Stimulated activated naive B cell treated with anti-CD40 and anti-IgM and Interleukin-4, amounts not matched to agents 10 μg/mL and 1 μg/mL and 100 μg/mL, for 72 hours (primary cell): Measurements from ENCODE around the gene SPATS2.

Source experiments
- ATAC-seq, 2 donors: fragments of 150-1000 bp; cut with Tn5 transposase; replicated peaks; 2 replicates each; pipeline ENCODE4 v1.10.0; 2021; ENCODE audit warnings: moderate library complexity in 1 of 2
- DNase-seq: peaks from one replicate; pipeline ENCODE4 v3.0.0; 2021
- H3K27ac Mint-ChIP-seq: one replicate; pipeline ENCODE4 v1.8.0; 2022; ENCODE audit warnings: mild to moderate bottlenecking, mixed read lengths
- H3K27me3 Mint-ChIP-seq, 2 donors: one replicate each; pipeline ENCODE4 v1.8.0; 2022; ENCODE audit warnings: mixed read lengths in 2 of 2
- H3K36me3 Mint-ChIP-seq, 2 donors: one replicate each; pipeline ENCODE4 v1.8.0; 2022; ENCODE audit warnings: mixed read lengths in 2 of 2, mild to moderate bottlenecking in 1 of 2
- H3K4me1 Mint-ChIP-seq, 2 donors: one replicate each; pipeline ENCODE4 v1.8.0; 2022; ENCODE audit warnings: mixed read lengths in 2 of 2, mild to moderate bottlenecking in 1 of 2
- H3K4me3 Mint-ChIP-seq, 2 donors: one replicate each; pipeline ENCODE4 v1.8.0; 2022; ENCODE audit warnings: mild to moderate bottlenecking in 2 of 2, mixed read lengths in 2 of 2, moderate library complexity in 1 of 2
- H3K9me3 Mint-ChIP-seq, 2 donors: one replicate each; pipeline ENCODE4 v1.8.0; 2022; ENCODE audit warnings: mixed read lengths in 2 of 2, mild to moderate bottlenecking in 1 of 2

SPATS2 gene

DNA sequence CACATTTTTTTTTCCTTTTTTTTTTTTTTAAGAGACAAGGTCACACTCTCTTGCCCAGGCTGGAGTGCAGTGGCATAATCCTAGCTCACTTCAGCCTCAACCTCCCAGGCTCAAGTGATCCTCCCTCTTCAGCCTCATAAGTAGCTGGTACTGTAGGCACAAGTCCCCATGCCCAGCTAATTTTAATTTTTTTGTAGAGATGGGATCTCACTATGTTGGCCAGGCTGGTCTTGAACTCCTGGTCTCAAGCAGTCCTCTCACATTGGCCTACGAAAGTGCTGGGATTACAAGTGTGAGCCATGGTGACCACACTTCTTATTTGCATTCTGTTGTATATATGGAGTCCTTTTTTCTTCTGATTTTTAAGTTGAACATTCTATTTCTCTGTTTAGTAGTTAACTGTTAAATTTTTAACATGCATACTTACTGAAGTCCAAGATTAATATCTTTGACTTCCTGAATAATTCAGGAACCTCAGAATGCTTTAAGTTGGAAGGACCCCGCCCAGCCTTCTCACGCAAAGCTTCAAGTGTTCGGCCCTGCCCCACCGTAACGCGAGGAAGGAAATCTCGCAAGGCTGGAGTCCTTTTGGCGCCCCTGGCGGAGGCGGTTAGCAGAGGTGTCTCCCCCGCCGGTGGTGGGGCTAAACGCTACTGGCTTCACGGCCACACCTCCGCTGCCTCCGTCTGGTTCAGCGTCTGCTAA is 21.6 kb downstream of the SPATS2 start:
- peak; percentile 37 for DNase-seq
- Mint-ChIP-seq H3K4me3 (peak overlapping the region; percentile 42 to 52), H3K27ac (no peak overlapping the region)

DNA sequence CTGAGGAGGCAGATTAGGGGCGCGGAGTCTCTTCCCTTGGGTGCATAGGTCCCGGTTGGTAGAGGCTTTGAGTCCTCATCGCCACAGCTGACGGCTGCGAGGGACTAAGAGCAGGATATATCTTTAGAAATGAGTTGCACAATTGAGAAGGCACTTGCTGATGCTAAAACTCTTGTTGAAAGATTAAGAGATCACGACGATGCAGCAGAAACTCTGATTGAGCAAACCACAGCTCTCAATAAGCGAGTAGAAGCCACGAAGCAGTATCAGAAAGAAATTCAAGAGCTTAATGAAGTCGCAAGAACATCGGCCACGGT is 22.1 kb downstream of the SPATS2 start:
- ATAC-seq (no peak), DNase-seq (no peak)
- H3K4me1 Mint-ChIP-seq: peaks cover 0 to 9% of the 10 kb centered on the region in 2 donors
- H3K9me3 Mint-ChIP-seq: no peaks in the 10 kb centered on the region
- no peak overlapping the region for H3K27ac Mint-ChIP-seq
- no peaks in the 10 kb centered on the region for H3K27me3 Mint-ChIP-seq
- peaks cover 4 to 11% of the 10 kb centered on the region in 2 donors for H3K36me3 Mint-ChIP-seq
- peak overlapping the region; percentile 42 to 52 for H3K4me3 Mint-ChIP-seq

More for the DNA sequence above, 21.6 kb downstream of the SPATS2 start:
- Mint-ChIP-seq H3K4me1 (peaks cover 0 to 9% of the 10 kb centered on the region in 2 donors), H3K9me3 (no peaks in the 10 kb centered on the region), H3K36me3 (peaks cover 4 to 11% of the 10 kb centered on the region in 2 donors), H3K27me3 (no peaks in the 10 kb centered on the region)
- ATAC-seq: peak; percentile 88 to 93

DNA sequence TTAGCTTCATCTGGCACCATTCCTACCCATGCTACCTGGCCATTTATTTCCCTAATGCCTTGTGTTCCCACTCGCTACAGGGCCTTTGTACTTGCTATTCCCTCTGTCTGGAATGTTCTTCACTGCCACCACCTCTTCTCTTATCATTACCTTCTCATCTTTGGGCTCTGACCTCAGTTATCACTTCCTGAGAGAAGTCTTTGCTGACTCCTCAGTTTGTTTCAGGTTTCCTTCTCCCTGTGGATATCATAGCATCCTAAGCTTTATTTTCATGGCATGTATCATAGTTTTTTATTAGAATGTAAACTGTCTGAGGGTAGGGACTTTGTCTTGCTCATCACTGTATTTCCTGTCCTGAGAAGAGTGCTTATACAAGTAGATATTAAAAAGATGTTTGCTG is 29.7 kb downstream of the SPATS2 start:
- no peaks in the 10 kb centered on the region for H3K9me3 Mint-ChIP-seq
- peaks cover 2 to 5% of the 10 kb centered on the region in 2 donors for H3K36me3 Mint-ChIP-seq
- no peaks in the 10 kb centered on the region for H3K4me1 Mint-ChIP-seq
- H3K4me3 Mint-ChIP-seq: no peak overlapping the region
- no peak overlapping the region for H3K27ac Mint-ChIP-seq
- H3K27me3 Mint-ChIP-seq: no peaks in the 10 kb centered on the region
- ATAC-seq (no peak), DNase-seq (no peak)

DNA sequence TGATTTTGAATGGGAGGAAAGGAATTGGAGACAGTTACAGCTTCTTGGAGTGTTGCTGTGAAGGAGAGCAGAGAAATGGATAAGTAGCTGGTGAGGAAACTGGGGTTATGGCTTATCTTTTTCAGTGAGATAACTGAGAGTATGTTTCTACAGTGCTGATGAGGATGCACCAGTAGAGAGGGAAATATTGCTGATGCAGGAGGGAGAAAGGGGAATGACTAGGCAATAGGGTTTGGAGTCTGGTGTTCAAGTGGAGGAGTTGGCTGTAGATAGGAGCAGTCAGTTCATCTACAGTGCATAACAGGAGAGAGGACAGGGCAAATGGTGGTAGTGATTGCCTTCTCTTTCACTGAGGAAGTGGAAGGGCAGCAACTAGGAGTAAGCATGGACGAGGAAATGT is 33.0 kb downstream of the SPATS2 start:
- no peak overlapping the region for H3K27ac Mint-ChIP-seq
- no peak for DNase-seq
- no peak for ATAC-seq
- no peaks in the 10 kb centered on the region for H3K9me3 Mint-ChIP-seq
- H3K36me3 Mint-ChIP-seq: peaks cover 2 to 5% of the 10 kb centered on the region in 2 donors
- no peaks in the 10 kb centered on the region for H3K27me3 Mint-ChIP-seq
- H3K4me3 Mint-ChIP-seq: no peak overlapping the region
- no peaks in the 10 kb centered on the region for H3K4me1 Mint-ChIP-seq

DNA sequence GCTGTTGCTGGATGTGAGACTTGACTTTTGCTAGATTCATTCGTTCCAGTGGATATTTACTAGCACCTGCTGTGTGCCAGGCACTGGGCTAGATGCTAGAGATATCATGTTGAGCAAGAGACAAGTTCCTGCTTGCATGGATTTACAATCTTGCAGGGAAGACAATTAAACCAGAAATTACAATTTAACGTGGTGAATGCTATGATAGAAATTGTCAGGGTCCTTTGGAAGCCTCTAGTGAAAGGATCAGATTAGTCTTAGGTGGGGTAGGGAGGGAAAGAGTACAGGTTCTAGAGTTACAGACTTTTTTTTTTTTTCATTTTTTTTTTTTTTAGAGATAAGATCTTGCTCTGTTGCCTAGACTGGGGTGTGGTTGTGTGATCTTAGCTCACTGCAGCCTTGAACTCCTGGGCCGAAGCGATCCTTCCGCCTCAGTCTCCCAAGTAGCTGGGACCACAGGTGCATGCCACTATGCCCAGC is 36.7 kb downstream of the SPATS2 start:
- no peaks in the 10 kb centered on the region for H3K4me1 Mint-ChIP-seq
- no peak overlapping the region for H3K27ac Mint-ChIP-seq
- H3K27me3 Mint-ChIP-seq: no peaks in the 10 kb centered on the region
- DNase-seq (no peak), ATAC-seq (no peak)
- H3K4me3 Mint-ChIP-seq: no peak overlapping the region
- H3K36me3 Mint-ChIP-seq: peaks cover 3 to 5% of the 10 kb centered on the region in 2 donors
- no peaks in the 10 kb centered on the region for H3K9me3 Mint-ChIP-seq

DNA sequence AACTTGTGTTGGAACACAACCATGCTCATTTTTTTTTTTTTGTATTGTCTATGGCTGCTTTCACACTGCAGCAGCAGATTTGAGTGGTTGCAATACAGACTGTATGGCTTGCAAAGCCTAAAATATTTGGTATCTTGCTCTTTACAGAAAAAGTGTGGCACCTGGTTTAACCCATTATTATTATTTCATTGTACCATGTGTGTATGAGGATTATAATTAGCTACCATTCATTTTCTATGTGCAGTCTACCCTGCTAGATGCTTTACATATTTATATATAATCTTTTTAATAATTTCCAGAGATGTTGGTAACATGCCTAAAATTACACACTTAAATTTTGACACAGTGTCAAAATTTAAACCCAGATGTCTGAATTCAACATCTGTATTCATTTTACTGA is 37.7 kb downstream of the SPATS2 start:
- no peaks in the 10 kb centered on the region for H3K4me1 Mint-ChIP-seq
- no peaks in the 10 kb centered on the region for H3K27me3 Mint-ChIP-seq
- H3K4me3 Mint-ChIP-seq: no peak overlapping the region
- no peak overlapping the region for H3K27ac Mint-ChIP-seq
- H3K9me3 Mint-ChIP-seq: no peaks in the 10 kb centered on the region
- H3K36me3 Mint-ChIP-seq: peaks cover 3 to 9% of the 10 kb centered on the region in 2 donors
- ATAC-seq (no peak), DNase-seq (no peak)

DNA sequence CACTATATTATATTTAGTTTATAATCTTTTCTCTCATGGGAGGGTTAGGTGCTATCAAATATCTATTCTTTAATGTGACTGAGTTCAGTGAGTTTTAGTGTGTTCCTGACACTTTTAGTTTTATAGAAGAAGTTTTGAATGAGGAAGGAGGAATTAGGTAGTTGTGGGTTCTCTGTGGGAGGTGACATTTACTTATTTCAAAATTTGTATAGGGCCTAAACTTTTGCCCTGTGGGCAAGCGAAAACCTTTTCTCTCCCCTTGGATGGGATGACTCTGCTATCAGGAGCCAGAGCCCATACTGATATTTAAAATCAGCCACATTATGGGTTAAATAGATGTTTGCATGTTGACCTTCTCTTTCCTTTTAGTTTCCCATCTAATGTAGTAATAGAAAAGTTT is 43.6 kb downstream of the SPATS2 start:
- no peak for DNase-seq
- H3K9me3 Mint-ChIP-seq: no peaks in the 10 kb centered on the region
- peaks cover 7 to 13% of the 10 kb centered on the region in 2 donors for H3K4me1 Mint-ChIP-seq
- H3K4me3 Mint-ChIP-seq: peak overlapping the region in 1 of 2 donors; percentile 5
- ATAC-seq: peak; percentile 54 to 70
- no peaks in the 10 kb centered on the region for H3K27me3 Mint-ChIP-seq
- no peak overlapping the region for H3K27ac Mint-ChIP-seq
- peaks cover 3 to 9% of the 10 kb centered on the region in 2 donors for H3K36me3 Mint-ChIP-seq

DNA sequence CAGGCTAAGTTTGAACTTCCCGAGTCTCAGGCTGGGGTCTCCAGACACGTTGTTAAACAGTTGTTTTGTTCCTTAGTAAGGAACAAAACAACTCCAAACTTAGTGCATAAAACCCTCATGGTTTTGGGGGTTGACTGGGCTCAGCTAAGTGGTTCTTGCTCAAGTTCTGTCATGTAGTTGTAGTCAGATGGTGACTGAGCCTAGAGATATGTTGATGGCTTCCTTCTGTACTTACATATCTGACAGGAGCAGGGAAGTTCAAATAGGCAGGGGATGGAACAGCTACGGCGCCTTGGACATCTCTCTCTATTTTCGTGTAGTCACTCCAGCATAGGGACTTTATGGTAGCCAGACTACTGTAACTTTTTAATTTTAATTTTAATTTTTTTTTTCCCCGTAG is 45.7 kb downstream of the SPATS2 start:
- Mint-ChIP-seq H3K4me3 (no peak overlapping the region), H3K4me1 (peaks cover 7 to 13% of the 10 kb centered on the region in 2 donors), H3K27me3 (no peaks in the 10 kb centered on the region), H3K36me3 (peaks cover 0 to 6% of the 10 kb centered on the region in 2 donors), H3K27ac (no peak overlapping the region), H3K9me3 (no peaks in the 10 kb centered on the region)
- ATAC-seq (no peak), DNase-seq (no peak)

DNA sequence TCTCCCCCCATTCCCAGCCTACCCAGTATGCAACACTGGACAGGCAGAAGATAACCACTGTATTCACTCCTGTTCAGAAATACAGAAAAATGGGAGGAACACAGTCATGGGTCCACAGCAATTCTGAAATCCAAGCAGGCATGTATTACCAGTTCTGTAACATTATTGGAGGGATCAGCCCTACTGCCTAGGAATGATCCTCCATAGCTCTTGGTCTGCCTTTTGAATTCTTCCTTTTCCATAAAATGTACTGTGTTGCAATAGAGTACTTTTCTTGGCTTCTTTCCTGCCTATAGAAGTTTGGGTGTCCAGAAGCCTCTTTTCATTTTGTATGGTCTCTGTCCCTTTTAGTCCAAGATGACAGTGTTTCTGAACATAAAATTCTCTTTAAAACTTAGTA is 46.5 kb downstream of the SPATS2 start:
- Mint-ChIP-seq H3K36me3 (peaks cover 0 to 6% of the 10 kb centered on the region in 2 donors), H3K27me3 (no peaks in the 10 kb centered on the region), H3K27ac (no peak overlapping the region), H3K4me1 (peaks cover 7 to 13% of the 10 kb centered on the region in 2 donors), H3K4me3 (no peak overlapping the region), H3K9me3 (no peaks in the 10 kb centered on the region)
- no peak for ATAC-seq
- no peak for DNase-seq

DNA sequence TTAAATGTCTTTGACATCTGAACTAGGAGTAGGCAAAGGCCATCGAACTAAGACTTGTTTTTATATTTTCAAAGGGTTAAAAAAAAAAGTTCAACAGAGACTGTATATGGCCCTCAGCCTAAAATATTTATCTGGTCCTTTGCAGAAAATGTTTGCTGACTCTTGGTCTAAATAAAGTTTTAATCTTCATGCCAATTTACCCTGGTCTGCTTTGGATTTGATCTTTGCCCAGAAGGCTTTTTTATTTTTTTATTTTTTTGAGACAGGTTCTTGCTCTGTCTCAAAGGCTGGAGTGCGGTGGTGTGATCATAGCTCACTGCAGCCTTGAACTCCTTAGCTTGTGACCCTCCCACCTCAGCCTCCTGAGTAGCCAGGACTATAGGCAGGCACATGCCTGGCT is 47.1 kb downstream of the SPATS2 start:
- DNase-seq: no peak
- H3K4me1 Mint-ChIP-seq: peaks cover 7 to 13% of the 10 kb centered on the region in 2 donors
- ATAC-seq: no peak
- H3K9me3 Mint-ChIP-seq: no peaks in the 10 kb centered on the region
- H3K4me3 Mint-ChIP-seq: no peak overlapping the region
- peaks cover 0 to 3% of the 10 kb centered on the region in 2 donors for H3K36me3 Mint-ChIP-seq
- H3K27me3 Mint-ChIP-seq: no peaks in the 10 kb centered on the region
- no peak overlapping the region for H3K27ac Mint-ChIP-seq

DNA sequence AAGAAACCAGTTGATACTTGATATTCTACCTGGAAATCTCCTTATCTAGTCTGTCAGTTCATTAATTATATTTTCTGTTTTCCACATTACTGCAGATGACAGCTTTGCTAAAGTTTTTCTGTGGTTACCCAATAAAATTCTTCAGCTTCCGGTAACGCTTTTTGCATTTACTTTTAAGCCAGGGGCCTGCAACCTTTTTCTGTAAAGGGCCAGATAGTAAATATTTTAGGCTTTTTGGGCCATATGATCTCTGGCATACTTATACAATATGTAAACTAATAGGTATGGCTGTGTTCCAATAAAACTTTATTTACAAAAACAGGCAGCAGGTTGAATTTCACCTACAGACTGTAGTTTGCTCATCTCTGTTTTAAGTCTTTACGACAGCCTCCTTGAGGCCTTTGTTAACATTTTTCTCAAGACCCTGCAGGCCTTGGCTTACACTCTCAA is 48.3 kb downstream of the SPATS2 start:
- Mint-ChIP-seq H3K36me3 (no peaks in the 10 kb centered on the region), H3K27ac (no peak overlapping the region), H3K27me3 (no peaks in the 10 kb centered on the region), H3K9me3 (no peaks in the 10 kb centered on the region), H3K4me3 (no peak overlapping the region), H3K4me1 (peaks cover 4 to 8% of the 10 kb centered on the region in 2 donors)
- DNase-seq (no peak), ATAC-seq (no peak)

DNA sequence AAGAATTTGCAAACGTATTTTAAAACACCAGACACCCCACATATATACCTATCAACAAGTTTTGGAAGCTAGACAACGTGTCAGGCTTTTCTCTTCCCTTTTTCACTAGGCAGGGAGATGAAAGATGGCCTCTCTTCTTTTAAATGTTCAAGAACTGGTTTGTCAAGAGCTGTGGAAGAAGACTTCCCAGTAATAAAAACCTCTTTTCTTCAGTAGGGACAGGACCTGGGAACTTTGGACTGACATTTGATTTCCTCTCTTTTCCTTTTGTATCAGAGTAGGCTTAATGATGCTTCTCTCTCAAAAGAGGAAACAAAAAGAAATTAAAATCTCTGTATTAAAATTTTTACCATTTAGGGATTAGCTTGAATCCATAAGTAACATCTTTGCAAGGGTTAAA is 49.6 kb downstream of the SPATS2 start:
- no peak for ATAC-seq
- H3K4me3 Mint-ChIP-seq: no peak overlapping the region
- H3K9me3 Mint-ChIP-seq: no peaks in the 10 kb centered on the region
- H3K4me1 Mint-ChIP-seq: no peaks in the 10 kb centered on the region
- H3K27ac Mint-ChIP-seq: no peak overlapping the region
- no peak for DNase-seq
- H3K27me3 Mint-ChIP-seq: no peaks in the 10 kb centered on the region
- no peaks in the 10 kb centered on the region for H3K36me3 Mint-ChIP-seq

DNA sequence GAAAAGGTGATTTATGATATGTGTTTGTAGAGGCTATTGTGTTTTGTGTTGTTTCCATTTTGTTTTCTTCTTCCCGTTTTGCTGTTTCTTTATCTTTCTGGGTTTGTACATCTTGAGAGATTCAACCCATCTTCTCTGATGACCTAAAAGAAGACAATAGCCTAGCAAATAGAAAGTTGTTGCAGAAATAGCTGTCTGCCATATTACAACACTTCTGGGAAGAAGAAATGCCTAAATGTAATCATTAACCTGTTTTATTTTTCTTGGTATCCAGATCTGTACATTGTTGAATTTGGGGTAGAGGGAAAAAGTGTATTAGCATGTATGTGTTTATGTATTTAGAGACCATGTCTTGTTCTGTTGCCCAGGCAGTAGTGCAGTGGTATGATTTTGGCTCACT is 50.3 kb downstream of the SPATS2 start:
- H3K4me1 Mint-ChIP-seq: peaks cover 3 to 6% of the 10 kb centered on the region in 2 donors
- no peak for ATAC-seq
- no peak overlapping the region for H3K4me3 Mint-ChIP-seq
- no peaks in the 10 kb centered on the region for H3K9me3 Mint-ChIP-seq
- no peak overlapping the region for H3K27ac Mint-ChIP-seq
- H3K27me3 Mint-ChIP-seq: no peaks in the 10 kb centered on the region
- DNase-seq: no peak
- no peaks in the 10 kb centered on the region for H3K36me3 Mint-ChIP-seq

DNA sequence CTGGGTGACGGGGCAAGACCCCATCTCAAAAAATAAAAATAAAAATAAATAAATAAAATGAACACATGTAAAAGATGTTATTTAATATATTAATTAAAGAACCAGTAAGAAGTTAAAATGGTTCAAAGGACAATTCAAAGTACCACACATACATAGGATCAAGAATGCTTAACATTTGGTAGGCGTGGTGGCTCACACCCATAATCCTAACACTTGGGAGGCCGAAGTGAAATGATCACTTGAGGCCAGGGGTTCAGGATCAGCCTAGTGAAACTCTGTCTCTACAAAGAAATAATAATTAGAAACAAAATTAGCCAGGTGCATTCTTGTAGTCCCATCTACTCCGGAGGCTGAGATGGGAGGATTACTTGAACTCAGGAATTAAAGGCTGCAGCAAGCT is 53.3 kb downstream of the SPATS2 start:
- ATAC-seq: no peak

DNA sequence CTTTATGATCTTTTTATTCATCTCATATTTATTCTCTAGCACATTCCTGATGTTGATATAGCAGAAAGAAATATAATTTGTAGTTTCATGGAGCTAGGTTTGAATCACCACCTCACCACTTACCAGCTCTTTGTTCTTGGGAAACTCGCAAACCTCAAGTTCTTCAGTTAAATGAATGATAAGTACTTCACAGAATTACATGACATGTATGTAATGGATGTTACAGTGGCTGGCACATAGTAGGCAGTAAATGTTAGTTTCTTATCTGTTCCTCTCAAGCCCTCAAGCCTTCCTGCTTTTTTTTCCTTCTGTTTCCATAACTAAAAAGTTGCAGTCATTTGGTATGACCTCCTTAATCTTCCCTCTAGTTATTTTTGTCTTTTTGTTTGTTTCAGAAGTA is 54.9 kb downstream of the SPATS2 start:
- DNase-seq (no peak), ATAC-seq (no peak)
- Mint-ChIP-seq H3K4me1 (peaks cover 8 to 17% of the 10 kb centered on the region in 2 donors), H3K27ac (no peak overlapping the region), H3K4me3 (no peak overlapping the region), H3K36me3 (peaks cover 6 to 7% of the 10 kb centered on the region in 2 donors), H3K27me3 (no peaks in the 10 kb centered on the region), H3K9me3 (no peaks in the 10 kb centered on the region)

More for the DNA sequence above, 53.3 kb downstream of the SPATS2 start:
- H3K4me3 Mint-ChIP-seq: no peak overlapping the region
- no peak overlapping the region for H3K27ac Mint-ChIP-seq
- DNase-seq: no peak
- no peaks in the 10 kb centered on the region for H3K36me3 Mint-ChIP-seq
- H3K9me3 Mint-ChIP-seq: no peaks in the 10 kb centered on the region
- peaks cover 8 to 17% of the 10 kb centered on the region in 2 donors for H3K4me1 Mint-ChIP-seq
- H3K27me3 Mint-ChIP-seq: no peaks in the 10 kb centered on the region
